Panc1 (cell line): Measurements from ENCODE around the gene RUNX1. TPM values are rescaled to one million over a fixed set of nuclear protein-coding genes. Genes with fewer than 3 reads are reported as not detected.

Experiments used
- ATAC-seq: fragments of 200-7000 bp; cut with Tn5 transposase; 2 replicates; pipeline ENCODE4 v1.9.1; 2020; ENCODE audit warnings: mild to moderate bottlenecking, moderate library complexity
- BruUV-seq: library from RNA; stranded (reverse); fragments of 400-500 nt; replicated peaks from 2 replicates; lab custom pipeline; 2021; lab: Mats Ljungman, UMichigan
- CTCF ChIA-PET: fragments of 300-600 bp; sonication (Branson Sonifier 250); formaldehyde crosslinking; loops from one replicate; lab custom pipeline; 2022; ENCODE audit warnings: antibody characterized with exemption; lab: Charles Lee
- POLR2A ChIA-PET: fragments of 300-600 bp; sonication (Branson Sonifier 250); formaldehyde crosslinking; loops from one replicate; lab custom pipeline; 2022; ENCODE audit warnings: antibody characterized with exemption; lab: Charles Lee
- DNase-seq: peaks from one replicate; pipeline ENCODE4 v3.0.0-alpha.2; 2010; ENCODE audit warnings: low read depth, low spot score
- H3K27ac ChIP-seq: 2 replicates; pipeline ENCODE4 v1.5.1; 2011; ENCODE audit warnings: mild to moderate bottlenecking, low read length, inconsistent platforms
- H3K27me3 ChIP-seq: fragments of 200-500 bp; sonication (Bioruptor generic); 2 replicates; pipeline ENCODE4 v1.6.0; 2014; ENCODE audit warnings: low read length, inconsistent platforms; ENCODE audit not compliant: control insufficient read depth, insufficient read depth
- H3K36me3 ChIP-seq: fragments of 200-500 bp; sonication (Bioruptor generic); 2 replicates; pipeline ENCODE4 v1.5.1; 2014; ENCODE audit warnings: inconsistent platforms, mild to moderate bottlenecking, low read length, moderate library complexity; ENCODE audit not compliant: control insufficient read depth, insufficient read depth
- H3K4me1 ChIP-seq: 2 replicates; pipeline ENCODE4 v1.5.1; 2011; ENCODE audit warnings: inconsistent platforms, mild to moderate bottlenecking, low read length, moderate library complexity; ENCODE audit not compliant: control insufficient read depth, insufficient read depth
- H3K4me3 ChIP-seq, 2 experiments: 2 replicates each; pipeline ENCODE4 v1.5.1; 2011 to 2012; ENCODE audit warnings: low read depth in 2 of 2, low read length in 2 of 2, mild to moderate bottlenecking in 2 of 2, inconsistent platforms in 1 of 2, moderate library complexity in 1 of 2
- H3K9me3 ChIP-seq: fragments of 200-500 bp; sonication (Bioruptor generic); 2 replicates; pipeline ENCODE4 v1.5.1; 2014; ENCODE audit warnings: low read depth, mild to moderate bottlenecking, inconsistent platforms, low read length, moderate library complexity; ENCODE audit not compliant: control insufficient read depth, insufficient read depth
- POLR2AphosphoS5 ChIP-seq: IDR thresholded peaks from 2 replicates; pipeline ENCODE4 v1.6.1; 2012; ENCODE audit warnings: mild to moderate bottlenecking, low read depth, low read length, moderate library complexity
- REST ChIP-seq, 2 experiments: IDR thresholded peaks; 2 replicates each; pipeline ENCODE4 v1.6.1; 2011 to 2012; ENCODE audit warnings: low read depth in 2 of 2, control low read depth in 1 of 2, low read length in 1 of 2, mild to moderate bottlenecking in 1 of 2, moderate library complexity in 1 of 2; ENCODE audit not compliant: insufficient read depth in 1 of 2
- SIN3A ChIP-seq: IDR thresholded peaks from 2 replicates; pipeline ENCODE4 v1.6.1; 2012; ENCODE audit warnings: low read depth, mild to moderate bottlenecking, low read length, moderate library complexity, borderline replicate concordance; ENCODE audit not compliant: insufficient read depth
- TCF7L2 ChIP-seq: IDR thresholded peaks from 2 replicates; pipeline ENCODE4 v1.6.1; 2011; ENCODE audit warnings: mild to moderate bottlenecking, low read depth, low read length, inconsistent platforms
- in situ Hi-C: cut with HindIII; loops from 2 replicates; pipeline ENCODE4 v1.10.0; 2016; ENCODE audit warnings: low sequenced_read_pairs, low pct_unique_long_range_greater_than_20kb
- intact Hi-C: fragments of 100-400 bp; cut with micrococcal nuclease; formaldehyde crosslinking; loops from one replicate; pipeline ENCODE4 v1.10.0; 2022; ENCODE audit not compliant: unreplicated experiment
- total RNA-seq: library from RNA; stranded (reverse); gene quantifications from one replicate; pipeline ENCODE4 v1.2.1, GENCODE V29; 2021; ENCODE audit not compliant: unreplicated experiment
- TF ChIP-seq, protein P1 (sequence below): fragments of 450-650 bp; IDR thresholded peaks from 2 replicates; pipeline ENCODE4 v1.5.1; 2017; ENCODE audit warnings: mild to moderate bottlenecking

The RUNX1 gene
- total RNA-seq, 1 experiment from 2014 or later, result 22.4 TPM

- in situ Hi-C loops, result no loop called here
- ATAC-seq, result no peak
- POLR2A ChIA-PET, result interaction anchor here (0.6 kb wide), 1 partner anchor 1446 kb away, joined by 3 read pairs; no protein-coding TSS in a partner anchor
- Histone ChIP-seq H3K27me3 (no peaks in the 10 kb centered on the region), H3K4me3 (no peak overlapping the region), H3K4me1 (no peaks in the 10 kb centered on the region), H3K27ac (no peak overlapping the region), H3K9me3 (no peaks in the 10 kb centered on the region), H3K36me3 (no peaks in the 10 kb centered on the region)
- no peak for DNase-seq
- CTCF ChIA-PET, result no interaction called here
- TF ChIP-seq TCF7L2, result no peak
- TF ChIP-seq, protein P1, sequence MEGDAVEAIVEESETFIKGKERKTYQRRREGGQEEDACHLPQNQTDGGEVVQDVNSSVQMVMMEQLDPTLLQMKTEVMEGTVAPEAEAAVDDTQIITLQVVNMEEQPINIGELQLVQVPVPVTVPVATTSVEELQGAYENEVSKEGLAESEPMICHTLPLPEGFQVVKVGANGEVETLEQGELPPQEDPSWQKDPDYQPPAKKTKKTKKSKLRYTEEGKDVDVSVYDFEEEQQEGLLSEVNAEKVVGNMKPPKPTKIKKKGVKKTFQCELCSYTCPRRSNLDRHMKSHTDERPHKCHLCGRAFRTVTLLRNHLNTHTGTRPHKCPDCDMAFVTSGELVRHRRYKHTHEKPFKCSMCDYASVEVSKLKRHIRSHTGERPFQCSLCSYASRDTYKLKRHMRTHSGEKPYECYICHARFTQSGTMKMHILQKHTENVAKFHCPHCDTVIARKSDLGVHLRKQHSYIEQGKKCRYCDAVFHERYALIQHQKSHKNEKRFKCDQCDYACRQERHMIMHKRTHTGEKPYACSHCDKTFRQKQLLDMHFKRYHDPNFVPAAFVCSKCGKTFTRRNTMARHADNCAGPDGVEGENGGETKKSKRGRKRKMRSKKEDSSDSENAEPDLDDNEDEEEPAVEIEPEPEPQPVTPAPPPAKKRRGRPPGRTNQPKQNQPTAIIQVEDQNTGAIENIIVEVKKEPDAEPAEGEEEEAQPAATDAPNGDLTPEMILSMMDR, result no peak
- no peak for TF ChIP-seq POLR2AphosphoS5
- no peak for TF ChIP-seq SIN3A
- TF ChIP-seq REST (IDR thresholded peaks at IDR 0.05; ENCODE audit: insufficient read depth in 1 of 2, low read depth in 2 of 2, low read length in 1 of 2), result no peak
- intact Hi-C loops, result no loop called here
- BruUV-seq, result no TSS peak
Observed at GRCh38 chr21:35088319-35088771, 39.2 kb upstream of the RUNX1 start.

DNA sequence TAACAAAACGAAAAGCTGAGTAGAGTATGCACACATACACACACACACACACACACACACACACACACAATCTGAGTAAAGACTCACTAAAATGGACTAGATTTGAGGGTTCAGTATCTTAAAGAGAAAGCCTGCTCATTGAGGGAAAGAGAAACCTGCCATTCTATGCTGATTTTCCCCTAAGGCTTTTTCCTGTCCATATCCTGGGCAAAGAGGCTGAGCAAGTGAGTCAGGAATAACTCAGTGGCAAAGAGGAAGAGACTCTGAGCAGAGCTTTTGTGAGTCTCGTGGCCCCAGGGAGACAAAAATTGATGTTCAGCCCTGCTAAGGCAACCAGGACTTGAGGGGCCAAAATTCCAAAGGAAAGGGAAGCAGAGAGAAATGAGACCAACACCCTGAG lies 37.3 kb upstream of the RUNX1 start:
- ATAC-seq (no peak), DNase-seq (no peak)
- CTCF ChIA-PET, result no interaction called here
- TF ChIP-seq TCF7L2 (no peak), SIN3A (no peak), REST (IDR thresholded peaks at IDR 0.05; ENCODE audit: insufficient read depth in 1 of 2, low read depth in 2 of 2, low read length in 1 of 2) (no peak), POLR2AphosphoS5 (no peak)
- TF ChIP-seq, protein P1, result no peak
- intact Hi-C loops (no loop called here), in situ Hi-C loops (no loop called here)
- Histone ChIP-seq H3K27me3 (no peaks in the 10 kb centered on the region), H3K4me1 (no peaks in the 10 kb centered on the region), H3K27ac (no peak overlapping the region), H3K4me3 (no peak overlapping the region), H3K9me3 (no peaks in the 10 kb centered on the region), H3K36me3 (no peaks in the 10 kb centered on the region)
- POLR2A ChIA-PET, result no interaction called here
- BruUV-seq, result no TSS peak
